DMS 273 treated with DMSO at 0.1 percent for 48 hours (cell line): ENCODE measurements around the gene SMAD1.

Experiments
- DNase-seq: peaks from one replicate; lab custom pipeline; 2025; lab: John Stamatoyannopoulos, UW

SMAD1 gene

DNA sequence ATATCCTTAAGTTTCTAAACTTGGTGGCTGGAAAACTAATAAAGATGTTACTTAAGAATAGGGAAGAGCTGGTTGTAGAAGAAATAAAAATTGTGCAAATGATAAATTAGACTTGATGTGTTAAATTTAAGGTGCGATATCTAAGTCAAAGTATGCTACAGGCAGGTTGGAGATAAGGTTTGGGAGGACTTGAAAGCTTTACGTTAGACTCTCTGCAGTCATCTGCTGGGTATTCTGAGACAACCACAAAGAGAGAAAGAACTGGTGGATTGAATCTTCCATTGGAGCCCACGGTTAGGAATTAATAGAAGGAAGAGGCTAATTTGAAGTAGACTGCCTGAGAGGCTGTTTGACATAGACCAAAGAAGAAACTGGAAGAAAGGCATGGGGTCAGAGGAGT lies 7.9 kb downstream of the SMAD1 start:
- DNase-seq: no peak

DNA sequence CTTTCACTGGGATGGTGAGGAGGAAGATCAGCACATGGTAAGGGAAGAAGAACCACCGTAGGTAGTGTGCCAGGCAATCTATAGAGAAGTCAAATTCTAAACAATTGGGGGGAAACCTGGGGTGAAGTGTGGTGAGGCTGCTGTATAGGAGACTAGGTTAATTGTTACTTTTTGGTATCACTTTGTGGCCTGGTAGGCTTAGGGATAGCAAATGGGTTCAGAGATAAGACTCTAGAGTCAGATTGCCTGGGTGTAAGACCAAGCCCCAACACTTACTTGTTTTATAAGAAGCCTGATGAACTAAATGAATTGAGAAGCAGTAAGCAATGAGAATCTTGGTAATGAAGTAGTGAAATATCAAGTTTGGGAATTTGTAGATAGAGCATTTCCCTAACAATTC lies 8.7 kb downstream of the SMAD1 start:
- no peak for DNase-seq

DNA sequence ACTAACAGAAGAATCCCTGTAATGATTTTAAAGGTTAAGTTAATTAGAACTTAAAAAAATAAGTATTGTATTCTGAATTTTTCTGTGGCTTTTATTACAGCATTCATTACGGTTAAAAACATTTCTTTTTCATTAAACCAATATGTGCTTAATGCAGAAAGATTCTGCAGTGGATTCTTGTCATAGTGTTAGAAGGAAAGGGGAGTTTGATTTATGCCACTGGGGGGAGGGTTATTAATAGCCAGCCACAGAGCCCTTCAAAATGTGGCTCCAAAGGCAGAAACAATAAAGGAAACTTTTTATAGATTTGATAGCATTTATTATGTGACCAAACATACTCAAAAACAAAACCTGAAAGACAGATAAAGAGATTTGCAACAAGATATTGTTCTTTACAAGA lies 9.1 kb downstream of the SMAD1 start:
- no peak for DNase-seq

DNA sequence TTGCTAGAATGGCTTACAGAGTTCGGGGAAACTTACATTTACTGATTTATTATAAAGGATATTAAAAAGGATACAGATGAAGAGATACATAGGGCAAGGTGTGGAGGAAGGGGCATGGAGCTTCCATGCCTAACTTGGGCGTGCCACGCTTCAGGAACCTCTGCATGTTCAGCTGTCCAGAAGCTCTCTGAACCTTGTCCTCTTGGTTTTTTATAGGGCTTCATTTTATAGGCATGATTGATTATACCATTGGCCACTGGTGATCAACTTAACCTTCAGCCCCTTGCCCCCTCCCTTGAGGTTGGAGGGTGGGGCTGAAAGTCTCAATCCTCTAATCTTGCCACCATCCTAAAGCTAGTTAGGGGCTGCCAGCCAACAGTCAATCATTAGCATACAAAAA lies 10.7 kb downstream of the SMAD1 start:
- DNase-seq: no peak

DNA sequence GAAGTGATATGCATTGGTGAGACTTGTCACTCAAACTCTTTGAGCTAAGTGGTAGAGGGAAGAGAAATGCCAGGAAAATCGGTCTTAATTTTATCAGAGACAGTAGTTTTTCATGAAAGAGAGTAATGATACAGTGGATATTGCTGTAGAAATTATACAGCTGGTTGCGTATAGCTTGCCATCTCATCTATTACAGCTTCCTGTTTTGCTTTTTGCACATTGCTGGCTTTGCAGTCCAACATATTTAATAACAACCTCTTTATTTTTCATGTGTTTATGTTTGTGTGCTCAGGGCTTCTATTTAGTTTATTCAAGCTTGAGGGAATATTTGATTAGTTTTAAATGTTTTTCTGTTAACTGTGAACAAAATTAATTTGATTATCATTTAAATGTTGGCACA lies 11.5 kb downstream of the SMAD1 start:
- no peak for DNase-seq

DNA sequence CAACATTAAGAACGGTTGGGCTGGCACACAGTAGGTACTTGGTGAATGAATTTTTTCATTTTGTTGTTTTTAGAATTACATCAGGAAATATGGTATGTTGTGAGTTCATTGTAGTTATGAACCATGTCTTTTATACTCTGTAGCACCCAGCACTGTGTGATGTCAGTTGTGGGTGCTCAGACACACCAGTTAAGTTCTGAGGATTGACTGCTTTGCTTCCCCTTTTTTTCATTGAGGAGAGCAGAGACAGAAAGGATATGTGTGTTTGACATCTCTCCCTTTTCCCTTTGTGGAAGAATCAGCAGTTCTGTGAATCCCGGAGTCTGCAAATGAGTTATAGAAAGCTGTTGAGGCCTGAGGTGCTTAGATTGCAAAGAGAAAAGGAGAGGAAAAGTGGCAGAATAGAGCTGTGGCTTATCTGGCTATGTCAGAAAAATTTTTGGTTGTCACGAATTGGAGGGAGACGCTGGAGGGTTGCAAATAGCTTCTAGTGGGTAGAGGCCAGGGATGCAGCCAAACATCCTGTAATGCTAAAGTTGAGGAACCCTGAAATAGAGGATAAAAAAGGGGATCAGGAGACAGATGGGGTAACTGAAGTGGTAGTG lies 13.1 kb downstream of the SMAD1 start:
- DNase-seq: no peak

DNA sequence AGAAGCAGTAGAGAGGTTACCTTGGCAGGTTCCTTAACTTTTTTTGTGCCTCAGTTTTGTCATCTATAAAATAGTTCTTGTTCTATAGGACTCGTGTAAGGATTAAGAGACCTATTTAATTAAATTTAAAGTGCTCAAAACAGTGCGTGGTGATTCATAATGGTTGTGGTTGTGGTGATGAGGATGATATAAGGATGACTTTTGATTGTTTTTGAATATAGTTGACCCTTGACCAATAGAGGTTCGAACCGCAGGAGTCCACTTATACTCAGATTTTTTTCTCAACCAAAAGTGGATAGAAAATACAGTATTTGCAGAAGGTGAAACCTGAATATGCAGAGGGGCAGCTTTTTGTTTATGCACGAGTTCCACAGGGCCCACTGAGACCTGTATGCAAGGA lies 14.6 kb downstream of the SMAD1 start:
- no peak for DNase-seq

DNA sequence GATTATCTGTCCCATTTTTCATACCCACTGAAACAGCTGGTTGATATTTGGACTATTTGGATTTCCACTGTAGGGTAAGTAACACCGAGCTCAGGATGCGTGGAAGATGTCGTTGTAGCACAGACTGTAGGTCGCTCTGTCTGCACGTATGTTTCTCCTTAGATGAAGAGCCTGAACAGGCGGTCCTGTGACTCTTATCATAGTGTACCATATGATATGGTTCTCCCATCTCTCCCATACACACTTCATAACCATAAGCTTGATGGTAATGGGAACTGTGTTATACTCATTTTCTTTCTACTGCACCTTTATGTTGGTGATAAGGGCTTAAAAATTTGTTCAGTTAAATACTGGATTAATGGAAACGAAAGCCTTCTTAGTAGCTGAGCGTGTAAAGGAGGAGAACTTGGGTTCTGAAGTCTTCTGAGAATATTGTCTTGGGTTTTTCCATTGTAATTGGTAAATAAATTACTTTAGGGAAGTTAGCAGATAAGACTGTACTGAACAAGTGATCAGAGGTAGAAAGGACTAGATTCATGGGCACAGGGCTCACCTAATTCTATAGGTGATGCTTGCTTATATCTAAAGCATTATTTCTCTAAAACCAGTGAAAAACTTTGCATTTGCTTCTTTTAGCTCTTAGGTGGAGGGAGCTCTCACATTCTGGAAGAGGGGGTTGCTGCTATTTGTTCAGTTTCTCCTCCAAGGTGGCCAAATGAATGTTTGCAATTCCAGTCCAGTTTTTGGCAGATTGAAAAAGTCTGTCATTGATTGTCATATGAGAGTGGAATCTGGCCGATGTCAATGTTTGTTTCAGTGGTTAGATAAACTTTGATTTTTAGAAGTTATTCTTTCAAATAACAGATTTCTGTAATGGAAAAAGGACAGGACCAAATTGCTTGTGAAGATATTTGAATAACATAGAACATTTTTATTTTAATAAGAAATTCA lies 15.8 kb downstream of the SMAD1 start:
- no peak for DNase-seq

DNA sequence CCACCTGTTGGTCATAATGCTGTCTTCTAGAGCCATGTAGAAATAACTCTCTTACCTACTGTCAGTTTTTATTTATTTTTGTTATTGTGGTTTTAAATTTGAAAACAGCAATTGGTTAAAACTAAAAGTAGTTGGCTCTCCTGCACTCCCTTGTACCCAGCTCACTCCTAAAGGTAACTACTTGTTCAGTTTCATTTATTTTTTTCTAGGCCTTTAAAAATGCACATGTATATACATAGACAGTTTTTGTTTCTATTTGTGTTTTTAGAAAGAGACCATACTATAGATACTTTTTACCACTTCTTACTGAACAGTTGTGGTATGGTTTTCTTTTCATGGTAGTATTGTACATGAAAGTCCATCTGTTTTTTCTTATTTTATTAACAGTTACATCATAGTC lies 16.8 kb downstream of the SMAD1 start:
- no peak for DNase-seq

DNA sequence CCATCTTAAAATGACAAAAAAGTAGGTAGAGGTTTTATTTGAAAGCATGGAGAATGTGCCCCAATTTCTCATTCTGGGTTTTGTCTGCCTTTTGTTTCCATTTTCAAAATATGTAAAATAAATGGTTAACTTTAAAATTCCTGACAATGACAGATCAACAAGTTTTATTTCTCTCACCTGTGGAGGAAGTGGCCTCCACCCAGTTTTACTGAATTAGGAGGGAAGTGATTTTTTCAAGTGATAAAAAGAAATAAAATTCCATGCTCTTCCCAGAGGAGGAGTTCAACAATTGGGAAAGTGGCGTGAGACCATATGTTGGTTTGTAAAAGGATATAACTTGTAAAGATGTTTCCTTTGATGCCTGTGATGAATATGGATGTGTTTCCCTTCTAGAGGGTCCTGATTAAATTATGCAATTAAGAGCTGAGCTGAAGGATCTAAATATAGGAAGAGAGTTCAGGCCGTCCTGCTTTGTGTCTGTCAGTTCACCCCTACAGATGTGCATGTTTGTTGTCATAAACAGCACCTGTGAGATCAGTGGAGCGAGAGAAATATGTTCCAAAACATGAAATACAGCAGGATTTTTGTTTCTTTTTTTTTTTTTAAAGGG lies 19.5 kb downstream of the SMAD1 start:
- no peak for DNase-seq

DNA sequence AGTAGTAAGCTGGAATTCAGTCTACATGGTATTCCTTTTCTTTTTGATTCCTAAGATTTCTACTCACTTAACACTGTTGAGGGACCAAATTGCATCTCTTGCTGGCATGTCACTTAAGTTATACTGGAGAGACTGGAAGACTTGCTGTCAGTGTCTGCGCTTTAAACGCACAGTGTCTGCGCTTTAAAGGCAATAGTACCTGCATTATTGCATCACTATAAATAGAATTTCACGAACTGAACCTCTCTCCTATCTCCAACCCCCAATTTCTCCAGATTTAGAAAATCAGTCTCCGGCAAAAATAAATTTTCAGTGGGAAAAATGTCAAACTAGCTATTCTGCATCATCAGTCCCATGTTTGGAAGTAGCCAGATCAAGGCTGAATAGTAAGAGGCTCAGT lies 21.2 kb downstream of the SMAD1 start:
- no peak for DNase-seq

DNA sequence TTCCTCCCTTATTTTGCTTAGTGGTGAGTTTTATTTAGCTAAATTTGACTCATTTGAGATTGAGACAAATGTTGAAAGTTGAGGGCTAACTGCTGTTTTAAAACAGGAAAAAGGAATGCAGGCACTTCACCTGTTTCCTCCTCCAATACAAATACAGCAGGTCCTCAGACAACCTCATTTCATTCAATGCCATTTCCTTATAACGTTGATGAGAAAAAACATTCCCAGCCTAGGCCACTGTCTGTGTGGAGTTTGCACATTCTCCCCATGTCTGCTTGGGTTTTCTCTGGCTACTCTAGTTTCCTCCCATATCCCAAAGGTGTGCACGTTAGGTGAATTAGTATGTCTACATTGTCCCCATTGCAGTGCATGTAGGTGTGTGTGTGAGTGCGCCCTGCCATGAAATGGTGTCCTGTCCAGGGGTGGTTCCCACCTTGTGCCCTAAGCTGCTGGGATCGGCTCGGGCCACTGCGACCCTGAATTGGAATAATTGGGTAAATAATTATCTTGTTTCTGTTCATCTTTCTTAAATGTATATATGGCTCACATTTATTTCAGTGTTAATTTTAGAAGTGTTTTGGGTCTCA lies 21.9 kb downstream of the SMAD1 start:
- no peak for DNase-seq

DNA sequence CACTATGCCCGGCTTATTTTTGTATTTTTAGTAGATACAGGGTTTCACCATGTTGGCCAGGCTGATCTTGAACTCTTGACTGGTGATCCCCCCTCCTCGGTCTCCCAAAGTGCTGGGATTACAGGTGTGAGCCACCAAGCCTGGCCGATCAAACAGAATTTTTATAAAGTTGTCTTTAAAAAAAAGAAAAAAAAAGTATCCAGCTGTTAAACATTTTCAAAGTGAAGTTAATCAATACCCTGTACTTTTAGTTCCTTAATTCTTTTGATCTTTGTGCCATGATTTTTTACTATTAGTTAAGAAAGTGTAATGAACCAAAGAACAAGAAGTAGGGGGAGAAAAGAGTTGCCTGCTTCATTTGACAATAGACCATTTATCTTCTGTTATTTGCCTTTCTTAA lies 24.3 kb downstream of the SMAD1 start:
- no peak for DNase-seq

DNA sequence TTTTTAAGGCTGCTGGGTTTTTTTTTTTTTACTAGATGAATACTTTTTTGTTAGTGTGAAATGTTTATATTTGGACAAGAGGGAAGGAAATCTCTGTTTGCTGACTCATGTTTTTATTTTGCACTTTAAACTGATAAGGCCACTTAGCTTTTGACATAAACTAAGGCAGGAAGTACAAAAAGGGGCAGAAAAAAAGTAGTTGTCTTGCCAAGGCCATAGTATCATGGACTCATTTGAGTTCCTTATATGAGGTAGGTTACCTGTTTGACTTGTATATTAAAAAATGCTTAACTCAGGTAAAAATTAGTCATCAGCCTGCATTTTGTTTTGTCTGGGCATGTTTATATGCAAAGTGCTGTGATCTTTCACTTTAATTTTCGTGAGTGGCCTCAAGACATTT lies 26.0 kb downstream of the SMAD1 start:
- DNase-seq: no peak

DNA sequence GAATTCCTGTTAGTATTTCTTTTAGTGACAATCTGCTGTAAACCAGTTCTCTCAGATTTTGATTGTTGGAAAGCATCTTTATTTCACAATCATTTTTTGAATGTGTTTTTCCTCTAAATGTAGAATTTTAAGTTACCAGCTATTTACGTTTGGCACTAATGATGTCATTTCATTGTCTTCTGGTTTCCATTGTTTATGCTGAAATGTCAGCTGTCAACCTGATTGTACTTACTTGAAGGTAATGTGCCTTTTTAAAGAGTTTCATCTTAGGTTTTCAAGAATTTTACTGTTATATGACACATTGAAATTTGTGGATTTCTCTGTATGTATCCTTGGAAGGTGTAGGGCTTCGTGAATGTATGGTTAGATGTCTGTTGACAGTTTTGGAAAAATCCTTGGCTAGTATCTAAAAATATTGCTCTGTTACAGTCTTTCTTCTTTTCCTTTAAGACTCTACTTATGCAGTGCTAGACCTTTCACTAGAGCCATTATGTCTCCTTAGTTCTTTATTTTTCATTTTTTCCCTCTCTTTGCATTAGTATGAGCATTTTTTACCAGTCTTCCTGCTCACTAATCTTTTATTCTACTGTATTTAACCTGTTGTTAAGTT lies 30.4 kb downstream of the SMAD1 start:
- DNase-seq: no peak

DNA sequence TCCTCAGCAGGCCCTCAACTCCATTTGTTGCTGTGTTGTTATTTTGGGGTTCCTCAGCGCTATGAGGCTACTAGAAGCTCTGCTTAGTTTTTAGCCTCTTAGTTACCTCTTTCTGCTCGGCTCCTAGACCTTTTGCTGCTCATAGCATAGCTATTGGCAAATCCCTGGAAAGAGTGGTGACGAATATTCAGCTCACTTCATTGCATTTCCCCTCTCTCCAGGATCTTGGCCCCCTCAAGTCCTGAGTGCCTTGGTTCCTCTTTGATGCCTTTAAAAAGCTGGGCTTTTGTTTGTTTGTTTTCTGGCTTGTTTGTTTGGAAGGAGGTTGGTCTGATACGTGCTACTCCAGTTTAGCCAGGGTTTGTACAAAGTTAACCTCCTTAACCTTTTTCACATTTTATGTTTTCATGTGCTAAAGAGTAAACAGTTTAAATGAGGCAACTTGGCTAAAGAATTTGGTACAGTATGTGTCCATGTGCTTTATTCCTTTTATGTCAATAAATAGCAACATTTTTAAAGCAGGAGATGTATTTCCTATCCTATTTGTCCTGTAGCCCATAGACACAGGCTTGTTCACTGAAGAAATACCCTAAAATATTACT lies 31.5 kb downstream of the SMAD1 start:
- DNase-seq: no peak

DNA sequence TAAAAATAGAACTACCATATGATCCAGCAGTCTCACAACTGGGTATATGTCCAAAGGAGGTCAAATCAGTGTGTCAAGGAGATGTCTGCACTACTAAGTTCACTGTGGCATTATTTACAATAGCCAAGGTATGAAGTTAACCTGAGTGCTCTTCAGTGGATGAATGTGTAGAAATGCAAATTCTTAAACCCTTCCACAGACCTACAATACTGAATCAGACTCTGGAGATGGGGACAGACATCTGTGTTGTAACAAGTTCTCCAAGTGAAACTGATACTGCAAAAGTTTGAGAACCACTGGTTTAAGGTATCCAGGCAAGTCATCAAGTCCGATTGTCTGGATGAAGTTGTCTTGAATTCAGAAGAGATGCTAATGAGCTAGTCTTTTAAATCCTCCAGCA lies 38.5 kb downstream of the SMAD1 start:
- no peak for DNase-seq

DNA sequence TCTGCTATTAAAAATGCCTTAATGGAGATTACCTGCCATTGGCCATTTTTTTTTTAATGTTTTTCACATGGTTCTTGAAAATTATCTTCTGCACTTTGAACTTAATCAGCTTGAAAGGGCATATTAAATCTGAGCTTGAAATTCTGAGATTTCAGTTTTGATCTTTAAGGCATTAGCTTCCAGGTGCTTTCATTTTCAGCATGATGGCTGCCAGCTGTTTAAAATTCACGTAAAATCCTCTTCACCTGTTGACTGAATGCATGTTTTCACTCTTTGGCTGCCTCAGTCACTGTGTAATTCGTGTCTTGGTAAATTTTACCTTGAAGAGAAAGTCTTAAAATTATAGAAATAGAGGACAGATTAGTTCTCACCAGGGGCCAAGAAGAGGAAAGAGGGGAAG lies 39.6 kb downstream of the SMAD1 start:
- DNase-seq: no peak

DNA sequence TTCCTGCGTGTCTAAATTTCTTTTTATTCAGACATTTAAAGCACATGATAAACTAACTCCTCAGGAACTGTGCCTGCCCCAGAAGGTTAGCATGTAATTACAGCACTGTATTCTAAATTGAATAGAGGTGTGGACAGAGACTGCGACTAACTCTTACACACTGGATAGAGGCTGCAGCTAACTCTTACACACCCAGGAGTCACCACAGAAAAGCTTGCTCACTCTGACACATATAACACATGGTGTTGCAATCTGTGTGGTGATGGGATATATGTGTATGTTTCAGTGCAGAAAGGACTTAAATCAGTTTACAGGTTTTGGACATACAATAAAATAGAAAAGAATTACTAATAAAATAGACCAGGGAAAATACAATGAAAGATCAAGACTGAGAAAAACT lies 41.5 kb downstream of the SMAD1 start:
- DNase-seq: no peak

DNA sequence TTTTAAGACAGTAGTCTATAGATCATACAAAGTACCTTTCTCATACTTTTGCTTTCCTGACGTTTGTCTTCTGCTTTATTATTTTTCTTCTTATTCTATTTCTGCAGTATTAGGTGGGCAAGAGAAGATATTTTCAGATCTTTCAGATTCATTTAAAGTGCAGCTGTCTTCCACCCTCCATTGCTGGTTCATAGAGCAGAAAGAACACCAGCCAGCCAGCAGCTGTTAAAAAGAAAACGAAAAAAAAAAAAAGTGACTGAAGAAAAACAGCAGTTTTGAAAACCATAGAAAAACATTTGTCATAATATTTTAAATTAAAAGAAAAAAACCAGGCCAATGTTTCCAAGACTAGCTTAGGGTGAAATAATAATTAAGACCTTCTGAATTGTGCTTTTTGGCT lies 42.9 kb downstream of the SMAD1 start:
- DNase-seq: no peak

DNA sequence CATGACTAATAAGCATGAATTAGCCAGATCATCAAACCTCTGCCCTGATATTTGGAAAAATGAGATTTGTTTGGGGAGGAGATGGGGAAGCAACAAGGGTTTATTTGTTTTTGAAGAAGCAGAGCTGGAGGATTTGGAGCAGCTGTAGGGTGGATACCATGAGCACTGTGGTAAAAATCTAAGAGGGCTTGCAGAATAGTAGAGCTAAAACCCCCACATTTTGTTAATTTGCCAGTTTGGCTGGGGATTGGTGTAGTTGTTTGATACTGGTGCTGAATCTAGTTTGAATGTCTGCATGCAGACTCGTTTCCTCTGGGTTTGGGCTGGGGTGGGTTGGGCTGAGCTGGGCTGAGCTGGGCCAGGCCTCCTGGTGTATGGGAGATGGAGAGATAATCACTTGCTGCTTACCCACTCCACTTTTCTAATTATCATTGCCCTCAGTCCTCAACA lies 43.7 kb downstream of the SMAD1 start:
- DNase-seq: no peak

DNA sequence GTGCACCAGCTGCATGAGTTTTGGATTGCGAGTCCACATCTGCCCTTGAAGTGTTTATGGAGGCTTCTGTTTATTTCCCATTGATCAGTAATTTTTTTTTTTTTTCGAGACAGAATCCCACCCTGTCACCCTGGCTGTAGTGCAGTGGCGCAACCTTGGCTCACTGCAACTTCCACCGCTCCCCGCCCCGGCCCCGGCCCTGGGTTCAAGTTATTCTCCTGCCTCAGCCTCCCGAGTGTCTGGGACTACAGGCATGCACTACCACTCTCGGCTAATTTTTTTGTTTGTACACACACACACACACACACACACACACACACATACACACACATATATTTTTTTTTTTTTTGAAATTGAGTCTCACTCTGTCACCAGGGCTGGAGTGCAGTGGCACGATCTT lies 46.1 kb downstream of the SMAD1 start:
- no peak for DNase-seq
